Measurements from ENCODE around the gene LRIG1. TPM values are rescaled to one million over a fixed set of nuclear protein-coding genes. Genes with fewer than 3 reads are reported as not detected.

LRIG1 gene
- total RNA-seq, 1 experiment from 2014 or later = 14.7 TPM

GRCh38 chr3:66442254-66443117 is 58.3 kb downstream of the LRIG1 start:
- peak; percentile 2 for DNase-seq
- peaks cover 5% of the 10 kb centered on the region for H3K36me3 Mint-ChIP-seq (ENCODE audit: insufficient read depth, unreplicated experiment)
- H3K27ac Mint-ChIP-seq (ENCODE audit: unreplicated experiment) = no peak overlapping the region
- CTCF ChIA-PET = no interaction called here
- H3K4me3 Mint-ChIP-seq (ENCODE audit: low read depth, unreplicated experiment) = no peak overlapping the region
- H3K27me3 Mint-ChIP-seq (ENCODE audit: unreplicated experiment) = no peaks in the 10 kb centered on the region
- intact Hi-C loops (cut with micrococcal nuclease; ENCODE audit: unreplicated experiment) = no loop called here
- no peak for TF ChIP-seq CTCF (IDR thresholded peaks at IDR 0.05; ENCODE audit: unreplicated experiment)
- BruUV-seq (replicated peaks) = no TSS peak
- no peaks in the 10 kb centered on the region for H3K9me3 Mint-ChIP-seq (ENCODE audit: low read depth, unreplicated experiment)
- H3K4me1 Mint-ChIP-seq (ENCODE audit: low read depth, unreplicated experiment) = peaks cover 11% of the 10 kb centered on the region

- no peak overlapping the region for H3K27ac Mint-ChIP-seq (ENCODE audit: unreplicated experiment)
- BruUV-seq (replicated peaks) = no TSS peak
- H3K36me3 Mint-ChIP-seq (ENCODE audit: insufficient read depth, unreplicated experiment) = peaks cover 3% of the 10 kb centered on the region
- H3K4me1 Mint-ChIP-seq (ENCODE audit: low read depth, unreplicated experiment) = peaks cover 11% of the 10 kb centered on the region
- H3K27me3 Mint-ChIP-seq (ENCODE audit: unreplicated experiment) = no peaks in the 10 kb centered on the region
- no peaks in the 10 kb centered on the region for H3K9me3 Mint-ChIP-seq (ENCODE audit: low read depth, unreplicated experiment)
- CTCF ChIA-PET = no interaction called here
- TF ChIP-seq CTCF (IDR thresholded peaks at IDR 0.05; ENCODE audit: unreplicated experiment) = no peak
- intact Hi-C loops (cut with micrococcal nuclease; ENCODE audit: unreplicated experiment) = no loop called here
- no peak overlapping the region for H3K4me3 Mint-ChIP-seq (ENCODE audit: low read depth, unreplicated experiment)
- DNase-seq = no peak
Observed at GRCh38 chr3:66441692-66442091, 59.1 kb downstream of the LRIG1 start.

- Mint-ChIP-seq H3K4me1 (ENCODE audit: low read depth, unreplicated experiment) (peaks cover 11% of the 10 kb centered on the region), H3K9me3 (ENCODE audit: low read depth, unreplicated experiment) (no peaks in the 10 kb centered on the region), H3K27me3 (ENCODE audit: unreplicated experiment) (no peaks in the 10 kb centered on the region), H3K36me3 (ENCODE audit: insufficient read depth, unreplicated experiment) (no peaks in the 10 kb centered on the region), H3K4me3 (ENCODE audit: low read depth, unreplicated experiment) (no peak overlapping the region), H3K27ac (ENCODE audit: unreplicated experiment) (no peak overlapping the region)
- no TSS peak for BruUV-seq (replicated peaks)
- TF ChIP-seq CTCF (IDR thresholded peaks at IDR 0.05; ENCODE audit: unreplicated experiment) = no peak
- no peak for DNase-seq
- intact Hi-C loops (cut with micrococcal nuclease; ENCODE audit: unreplicated experiment) = no loop called here
- CTCF ChIA-PET = interaction anchor here (0.6 kb wide), 1 partner anchor 17 kb away, joined by 4 read pairs; no protein-coding TSS in a partner anchor
Observed at GRCh38 chr3:66441129-66441528, 59.7 kb downstream of the LRIG1 start.

GRCh38 chr3:66439666-66440344 is 61.0 kb downstream of the LRIG1 start:
- no peak for DNase-seq
- Mint-ChIP-seq H3K9me3 (ENCODE audit: low read depth, unreplicated experiment) (no peaks in the 10 kb centered on the region), H3K4me1 (ENCODE audit: low read depth, unreplicated experiment) (peaks cover 11% of the 10 kb centered on the region), H3K27ac (ENCODE audit: unreplicated experiment) (no peak overlapping the region), H3K27me3 (ENCODE audit: unreplicated experiment) (no peaks in the 10 kb centered on the region), H3K4me3 (ENCODE audit: low read depth, unreplicated experiment) (no peak overlapping the region), H3K36me3 (ENCODE audit: insufficient read depth, unreplicated experiment) (no peaks in the 10 kb centered on the region)
- TF ChIP-seq CTCF (IDR thresholded peaks at IDR 0.05; ENCODE audit: unreplicated experiment) = no peak
- intact Hi-C loops (cut with micrococcal nuclease; ENCODE audit: unreplicated experiment) = no loop called here
- no TSS peak for BruUV-seq (replicated peaks)
- CTCF ChIA-PET = no interaction called here

Measured in Calu3 (cell line).